Erythroblast (primary cell): ENCODE data around the gene HPX.

Source experiments
- GATA1 ChIP-seq: IDR thresholded peaks from 2 replicates; pipeline ENCODE4 v1.6.1; 2011; ENCODE audit warnings: low read depth, mild to moderate bottlenecking, control low read depth, low read length, moderate library complexity
- POLR2A ChIP-seq: IDR thresholded peaks from 2 replicates; pipeline ENCODE4 v1.6.1; 2011; ENCODE audit warnings: mild to moderate bottlenecking, low read length

DNA sequence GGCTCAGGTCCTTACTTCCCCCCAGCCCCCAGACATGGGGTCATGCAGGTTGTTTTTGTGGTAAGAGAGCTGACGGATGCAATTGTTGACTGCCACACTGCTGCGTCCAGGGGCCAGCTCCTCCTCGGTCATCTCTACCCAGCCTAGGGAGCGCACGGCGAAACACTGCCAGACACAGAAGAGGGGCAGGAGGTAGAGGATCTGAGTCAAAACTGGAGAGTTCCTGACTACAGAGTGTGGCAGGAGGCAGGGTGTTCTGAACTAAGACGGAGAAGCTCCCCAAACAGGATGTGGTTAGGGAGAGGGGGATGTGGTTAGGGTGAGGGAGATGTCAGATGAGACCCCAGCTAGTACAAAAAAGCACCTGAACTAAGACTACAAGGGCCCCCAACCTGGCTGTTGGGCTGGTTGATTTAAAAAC, 38.2 kb downstream of the HPX start:
- TF ChIP-seq POLR2A (no peak), GATA1 (no peak)
